Stimulated activated CD8-positive, alpha-beta memory T cell treated with anti-CD3 and anti-CD28 coated beads, Interleukin-4, amount 100 ng/mL, for 48 hours (primary cell): ENCODE measurements around the gene TRIM50.
"Not testable (repeated sequence)": the region's sequence is repeated elsewhere in the genome, so short reads cannot be mapped to it uniquely, and the experiment has no call there.

Experiments
- DNase-seq: peaks from one replicate; pipeline ENCODE4 v3.0.0-alpha.2; 2020

TRIM50 gene

DNA sequence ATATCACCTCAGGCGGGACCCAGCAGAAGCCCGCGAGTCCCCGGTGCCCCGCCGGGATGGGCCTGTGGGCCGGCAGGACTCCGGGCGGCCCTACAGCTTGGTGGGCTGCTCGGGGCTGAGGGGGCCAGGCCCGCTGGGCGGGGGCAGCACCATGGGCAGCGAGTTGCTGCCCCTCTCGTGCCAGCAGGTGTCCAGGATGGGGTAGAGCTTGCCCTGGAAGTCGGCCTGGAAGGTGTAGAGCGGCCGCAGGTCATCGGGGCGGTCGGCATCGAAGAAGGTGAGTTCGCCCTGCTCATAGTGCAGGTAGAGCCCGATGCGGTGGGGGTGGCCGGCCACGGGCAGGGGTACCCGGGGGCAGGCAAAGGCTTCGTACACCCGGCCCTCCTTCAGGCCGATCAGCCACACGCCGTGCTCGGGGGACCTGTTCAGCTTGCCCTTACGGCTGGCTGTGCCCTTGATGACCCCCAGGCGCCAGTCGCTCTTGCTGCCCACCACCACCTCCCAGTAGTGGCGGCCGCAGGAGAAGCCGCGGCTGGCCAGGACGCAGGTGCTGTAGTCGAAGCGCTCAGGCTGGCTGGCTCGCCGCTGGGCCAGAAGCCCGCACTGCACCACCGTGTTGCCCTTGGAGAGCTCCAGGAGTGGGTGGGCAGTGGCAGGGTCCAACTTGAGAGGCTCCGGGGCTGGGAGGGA, 14.9 kb downstream of the TRIM50 start:
- DNase-seq: no peak

DNA sequence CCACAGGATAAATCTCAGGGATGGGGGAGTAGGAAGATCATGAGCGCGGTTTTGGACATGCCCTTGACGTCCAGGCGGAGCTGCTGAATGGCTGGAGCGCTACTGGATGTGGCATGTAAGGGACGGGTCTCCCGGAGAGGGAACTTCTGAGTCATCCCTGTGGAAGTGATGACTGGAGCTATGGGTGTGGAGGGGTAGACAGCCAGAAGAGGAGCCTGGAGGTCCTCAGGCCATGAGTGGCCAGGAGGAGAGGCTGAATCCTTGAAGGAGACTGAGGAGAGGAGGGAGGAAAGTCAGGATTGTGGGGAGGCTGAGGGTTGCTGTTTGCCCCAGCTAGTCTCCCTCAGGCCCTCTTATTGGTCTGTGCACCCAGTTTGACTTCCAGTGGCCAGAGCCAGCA, 16.5 kb downstream of the TRIM50 start:
- not testable (repeated sequence) for DNase-seq

DNA sequence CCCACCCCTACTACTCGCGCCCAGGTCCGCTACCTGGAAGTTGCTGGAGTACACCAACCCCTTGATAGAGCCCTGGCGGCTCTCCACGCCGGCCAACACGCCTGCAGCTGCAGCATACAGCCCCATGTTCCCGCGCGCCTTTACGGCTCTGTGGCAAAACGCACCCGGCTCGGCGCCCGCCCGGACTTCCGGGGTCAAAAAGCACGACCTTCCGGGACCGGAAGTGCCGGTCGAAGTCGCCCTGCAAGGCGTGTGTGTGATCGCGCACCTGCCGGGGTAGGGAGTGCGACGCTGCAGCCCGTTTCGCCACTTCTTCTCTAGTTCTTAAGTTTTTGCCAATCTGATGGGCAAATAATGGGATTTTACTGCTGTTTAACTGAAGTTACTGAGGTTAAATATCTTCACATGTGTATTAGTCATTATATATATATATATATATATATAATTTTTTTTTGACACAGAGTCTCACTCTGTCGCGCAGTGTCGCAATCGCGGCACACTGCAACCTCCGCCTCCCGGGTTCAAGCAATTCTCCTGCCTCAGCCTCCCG, 19.1 kb downstream of the TRIM50 start, which contains the start of gene NSUN5:
NSUN5 (minus strand) TSS at position 162 of the 550 bp plus-strand sequence; CDS start at position 126, 36 bp downstream.
- peak; percentile 92 for DNase-seq

DNA sequence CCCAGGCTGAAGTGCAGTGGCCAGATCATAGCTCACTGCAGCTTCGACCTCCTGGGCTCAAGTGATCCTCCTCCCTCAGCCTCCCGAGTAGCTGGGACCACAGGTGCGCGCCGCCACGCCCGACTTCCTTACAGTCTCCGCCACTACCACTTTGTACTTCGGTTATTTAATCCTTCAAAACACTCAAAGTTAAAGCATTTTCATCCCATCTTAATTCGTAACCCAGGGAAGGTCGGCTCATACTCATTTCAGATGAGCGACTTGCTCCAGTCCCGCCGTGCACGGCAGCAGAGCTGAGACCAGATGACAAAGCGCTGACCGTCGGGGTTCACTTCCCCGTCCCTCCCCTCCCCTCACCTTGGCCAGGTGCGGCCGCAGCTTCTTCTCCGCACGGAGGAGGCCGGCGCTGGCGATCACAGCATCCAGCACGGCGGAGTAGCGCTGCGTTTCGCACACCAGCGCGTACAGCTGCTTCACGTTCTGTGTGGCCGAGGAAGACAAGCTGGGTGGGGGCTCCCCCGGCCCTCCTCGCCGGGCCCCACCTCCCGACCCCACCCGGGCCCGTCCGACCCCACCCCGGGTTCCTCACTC, 19.7 kb downstream of the TRIM50 start:
- DNase-seq: no peak

DNA sequence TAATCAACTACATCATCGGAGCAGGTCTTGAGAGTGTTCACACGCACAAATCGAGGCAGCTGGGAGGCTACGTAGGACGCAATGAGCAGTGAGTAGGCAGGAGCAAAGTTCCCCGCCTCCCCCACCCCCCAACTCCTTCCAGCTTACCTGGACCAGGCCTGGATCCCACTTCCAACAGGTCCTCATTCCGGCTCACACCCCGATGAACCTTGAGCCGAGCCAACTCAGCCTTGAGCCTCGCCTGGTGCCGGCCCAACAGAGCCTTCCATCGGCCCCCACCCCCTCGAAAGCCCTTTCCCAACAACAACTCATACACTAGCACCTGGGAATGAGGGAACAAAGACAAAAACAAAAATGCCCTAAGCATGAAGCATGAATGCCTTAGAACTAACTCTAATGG, 20.4 kb downstream of the TRIM50 start:
- DNase-seq: no peak

DNA sequence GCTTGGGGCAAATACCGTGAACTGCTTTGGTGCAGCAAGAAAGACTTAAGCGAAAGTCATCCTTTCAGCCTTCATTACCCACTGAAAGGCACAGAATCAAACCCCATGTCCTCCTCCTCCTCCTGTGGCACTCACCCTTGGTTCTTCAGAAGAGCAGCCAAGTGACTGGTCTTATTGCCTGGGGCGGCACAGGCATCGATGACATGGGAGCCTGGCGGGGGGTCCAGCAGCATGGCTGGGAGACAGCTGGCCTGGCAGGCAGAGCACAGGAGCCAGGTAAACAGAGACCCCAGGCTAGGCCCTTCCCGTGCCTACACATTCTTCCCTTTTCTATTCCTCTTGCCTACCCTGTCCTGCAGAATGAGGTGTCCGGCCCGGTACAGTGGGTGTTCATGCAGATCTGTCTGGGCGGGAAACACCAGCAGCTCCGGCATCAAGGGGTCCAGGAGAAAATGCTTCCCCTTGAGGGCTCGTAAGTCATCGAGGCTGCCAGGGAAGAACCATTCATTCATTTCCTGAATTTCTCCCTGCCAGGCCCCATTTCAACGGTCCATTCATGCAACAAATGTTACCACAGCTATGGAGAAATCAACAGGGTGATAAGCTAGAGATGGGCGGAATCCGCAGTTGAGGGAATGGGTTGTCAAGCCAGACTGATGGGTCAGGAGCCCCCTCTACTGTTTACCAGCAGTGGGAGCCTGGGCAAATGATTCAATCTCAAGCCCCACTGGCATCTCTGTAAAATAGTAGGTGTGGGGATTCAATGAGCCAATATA, 23.1 kb downstream of the TRIM50 start:
- DNase-seq: not testable (repeated sequence)

- DNase-seq: no peak
Measured at GRCh38 chr7:73304071-73304470, 23.8 kb downstream of the TRIM50 start.

DNA sequence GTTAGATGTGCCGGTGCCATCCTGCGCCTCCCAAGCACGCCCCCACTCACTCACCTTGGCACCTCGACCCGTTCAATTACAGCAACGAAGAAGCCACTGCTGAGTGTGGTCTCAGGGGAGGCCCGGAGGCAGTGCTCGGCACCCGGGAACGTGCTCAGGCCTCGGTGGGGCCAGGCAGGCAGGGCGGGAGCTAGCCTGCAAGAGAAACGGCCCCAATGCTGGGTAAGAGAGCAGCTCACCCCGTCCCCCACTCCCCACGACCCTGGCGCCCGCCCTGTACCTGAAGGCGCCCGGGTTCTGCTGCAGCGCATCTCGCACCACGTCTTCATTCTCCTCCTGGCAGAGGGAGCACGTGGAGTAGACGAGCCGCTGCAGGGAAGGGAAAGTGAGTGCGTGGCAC, 24.3 kb downstream of the TRIM50 start:
- no peak for DNase-seq

- not testable (repeated sequence) for DNase-seq
Measured at GRCh38 chr7:73302846-73303245, 25.0 kb downstream of the TRIM50 start.

- DNase-seq: not testable (repeated sequence)
Measured at GRCh38 chr7:73301108-73301507, 26.8 kb downstream of the TRIM50 start.

DNA sequence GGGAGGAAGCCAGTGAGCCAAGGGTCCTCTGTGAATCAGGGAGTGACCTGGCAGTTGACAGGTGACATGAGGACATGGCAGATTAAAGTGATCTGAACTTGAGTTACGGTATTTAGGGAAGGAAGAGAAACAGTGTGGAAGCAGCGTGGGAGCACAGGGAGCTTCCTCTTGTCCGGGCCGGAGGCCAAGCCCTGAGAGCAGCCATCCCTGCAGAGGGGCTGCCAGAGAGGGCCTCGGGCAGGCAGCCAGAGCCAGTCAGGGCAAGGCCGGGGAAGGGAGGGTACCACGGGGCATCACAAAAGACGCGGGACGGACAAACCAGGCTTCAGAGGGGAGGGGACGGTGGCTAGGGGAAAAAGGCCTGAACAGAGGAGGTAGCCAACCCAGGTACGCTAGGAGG, 28.1 kb downstream of the TRIM50 start:
- DNase-seq: not testable (repeated sequence)

- not testable (repeated sequence) for DNase-seq
Measured at GRCh38 chr7:73297706-73298105, 30.2 kb downstream of the TRIM50 start.

DNA sequence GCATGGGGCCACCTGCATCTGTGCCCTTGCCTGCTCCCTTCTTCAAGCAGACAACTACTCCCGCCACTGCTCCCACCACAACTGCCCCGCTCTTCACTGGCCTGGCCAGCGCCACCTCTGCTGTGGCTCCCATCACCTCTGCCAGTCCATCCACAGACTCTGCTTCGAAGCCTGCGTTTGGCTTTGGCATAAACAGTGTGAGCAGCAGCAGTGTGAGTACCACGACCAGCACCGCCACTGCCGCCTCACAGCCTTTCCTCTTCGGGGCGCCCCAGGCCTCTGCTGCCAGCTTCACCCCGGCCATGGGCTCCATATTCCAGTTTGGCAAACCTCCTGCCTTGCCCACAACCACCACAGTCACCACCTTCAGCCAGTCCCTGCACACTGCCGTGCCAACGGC, 30.6 kb downstream of the TRIM50 start:
- not testable (repeated sequence) for DNase-seq

DNA sequence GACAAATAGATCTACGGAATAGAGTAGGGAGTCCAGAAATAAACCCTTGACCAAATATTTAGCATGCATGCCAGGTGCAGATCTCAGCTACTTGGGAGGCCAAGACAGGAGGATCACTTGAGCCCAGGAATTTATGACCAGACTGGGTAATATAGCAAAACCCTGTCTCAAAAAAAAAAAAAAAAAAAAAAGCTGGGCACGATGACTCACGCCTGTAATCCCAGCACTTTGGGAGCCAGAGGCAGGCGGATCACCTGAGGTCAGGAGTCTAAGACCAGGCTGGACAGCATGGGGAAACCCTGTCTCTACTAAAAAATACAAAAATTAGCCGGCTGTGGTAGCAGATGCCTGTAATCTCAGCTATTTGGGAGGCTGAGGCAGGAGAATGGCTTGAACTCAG, 50.7 kb downstream of the TRIM50 start:
- not testable (repeated sequence) for DNase-seq

DNA sequence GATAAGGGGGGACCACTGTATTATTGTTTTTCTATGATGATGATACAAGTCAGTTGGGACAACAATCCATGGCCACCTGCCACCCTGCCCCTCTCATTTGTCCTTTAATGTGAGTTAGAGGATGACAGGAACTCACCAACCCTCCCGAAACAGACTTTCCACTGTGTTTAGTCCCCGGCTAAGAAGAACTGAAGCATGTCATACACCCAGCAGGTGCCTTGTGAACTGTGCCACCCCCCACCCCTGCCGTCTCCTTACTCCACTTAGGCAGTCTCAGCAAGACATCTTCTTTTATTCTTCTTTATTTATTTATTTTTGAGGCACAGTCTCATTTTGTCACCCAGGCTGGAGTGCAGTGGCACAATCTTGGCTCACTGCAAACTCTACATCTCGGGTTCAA, 60.1 kb downstream of the TRIM50 start:
- DNase-seq: not testable (repeated sequence)

DNA sequence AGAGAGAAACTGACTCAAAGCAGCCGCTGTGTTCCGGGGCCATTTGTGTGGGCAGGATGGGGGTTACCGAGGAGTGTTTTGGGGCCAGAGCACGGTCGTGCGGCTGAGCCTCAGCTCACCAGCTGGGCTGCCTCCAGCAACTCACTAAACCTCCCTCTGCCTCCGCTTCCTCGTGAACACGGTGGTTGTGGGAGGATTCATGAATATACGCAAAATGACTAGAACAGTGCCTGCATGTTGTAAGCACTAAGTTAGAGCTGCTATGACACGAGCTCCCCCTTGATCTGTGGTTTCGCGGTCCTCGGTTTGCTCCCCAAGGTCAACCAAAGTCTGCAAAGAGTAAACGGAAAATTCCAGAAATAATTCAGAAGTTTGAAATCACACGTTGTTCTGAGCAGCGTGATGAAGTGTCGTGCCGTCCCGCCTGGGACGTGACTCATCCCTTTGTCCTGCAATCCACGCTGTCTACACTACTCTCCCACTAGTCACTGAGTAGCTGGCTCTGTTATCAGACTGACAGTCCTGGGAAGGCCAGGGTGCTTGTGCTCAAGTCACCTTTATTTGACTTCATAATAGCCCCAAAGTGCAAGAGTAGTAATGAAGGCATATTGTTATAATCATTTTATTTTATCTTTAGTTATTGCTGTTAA, 61.0 kb downstream of the TRIM50 start:
- not testable (repeated sequence) for DNase-seq
